HepG2 (cell line): ENCODE data around the gene SPRED2. TPM values are rescaled to one million over a fixed set of nuclear protein-coding genes. Genes with fewer than 3 reads are reported as not detected.

Experiments used
- ARNTL ChIP-seq: sonication (generic); formaldehyde crosslinking; IDR thresholded peaks from 2 replicates; pipeline ENCODE4 v1.4.0; 2020; ENCODE audit warnings: mild to moderate bottlenecking, missing genetic modification reagents
- ATF1 ChIP-seq: IDR thresholded peaks from 2 replicates; pipeline ENCODE4 v1.6.1; 2016; ENCODE audit warnings: mild to moderate bottlenecking, control low read depth
- CREB3 ChIP-seq: sonication (generic); formaldehyde crosslinking; IDR thresholded peaks from 2 replicates; pipeline ENCODE4 v1.5.0; 2020; ENCODE audit warnings: missing genetic modification reagents
- CSRNP1 ChIP-seq: sonication (generic); formaldehyde crosslinking; IDR thresholded peaks from 2 replicates; pipeline ENCODE4 v1.8.1; 2023; ENCODE audit warnings: mild to moderate bottlenecking, missing genetic modification reagents
- FOXO4 ChIP-seq: sonication (generic); formaldehyde crosslinking; conservative IDR thresholded peaks from 2 replicates; pipeline ENCODE4 v1.8.1; 2023; ENCODE audit warnings: missing genetic modification reagents
- HCFC1 ChIP-seq: fragments of 150-350 bp; IDR thresholded peaks from 2 replicates; pipeline ENCODE4 v1.6.1; 2014; ENCODE audit warnings: low read depth, low read length
- HES4 ChIP-seq: sonication (generic); formaldehyde crosslinking; IDR thresholded peaks from 2 replicates; pipeline ENCODE4 v1.9.0; 2021; ENCODE audit warnings: mild to moderate bottlenecking, missing genetic modification reagents, borderline replicate concordance
- HOXA5 ChIP-seq: sonication (generic); formaldehyde crosslinking; IDR thresholded peaks from 2 replicates; pipeline ENCODE4 v1.4.0; 2020; ENCODE audit warnings: missing genetic modification reagents
- PRDM4 ChIP-seq: sonication (generic); formaldehyde crosslinking; IDR thresholded peaks from 2 replicates; pipeline ENCODE4 v1.9.0; 2021; ENCODE audit warnings: missing genetic modification reagents, borderline replicate concordance
- REL ChIP-seq: sonication (generic); formaldehyde crosslinking; conservative IDR thresholded peaks from 2 replicates; pipeline ENCODE4 v1.8.0; 2022; ENCODE audit warnings: mild to moderate bottlenecking, missing genetic modification reagents, moderate library complexity
- YY1 ChIP-seq: IDR thresholded peaks from 2 replicates; pipeline ENCODE4 v1.6.1; 2011; ENCODE audit warnings: low read length, low read depth, moderate library complexity, mild to moderate bottlenecking; ENCODE audit not compliant: insufficient read depth, insufficient replicate concordance
- ZBTB20 ChIP-seq: sonication (generic); formaldehyde crosslinking; IDR thresholded peaks from 2 replicates; pipeline ENCODE4 v1.8.1; 2023; ENCODE audit warnings: missing genetic modification reagents, low read depth, mild to moderate bottlenecking, borderline replicate concordance
- ZFP37 ChIP-seq: sonication (generic); formaldehyde crosslinking; IDR thresholded peaks from 2 replicates; pipeline ENCODE4 v1.4.0; 2020; ENCODE audit warnings: missing genetic modification reagents, borderline replicate concordance
- ZNF552 ChIP-seq: sonication (generic); formaldehyde crosslinking; IDR thresholded peaks from 2 replicates; pipeline ENCODE4 v1.9.0; 2022; ENCODE audit warnings: missing genetic modification reagents, mild to moderate bottlenecking, borderline replicate concordance
- ZNF567 ChIP-seq: sonication (generic); formaldehyde crosslinking; IDR thresholded peaks from 2 replicates; pipeline ENCODE4 v1.8.1; 2023; ENCODE audit warnings: mild to moderate bottlenecking, missing genetic modification reagents, borderline replicate concordance
- ZNF609 ChIP-seq: sonication (generic); formaldehyde crosslinking; IDR thresholded peaks from 2 replicates; pipeline ENCODE4 v1.4.0; 2020; ENCODE audit warnings: mild to moderate bottlenecking, missing genetic modification reagents, borderline replicate concordance
- polyA plus RNA-seq, 8 experiments: library from polyadenylated mRNA; depleted of rRNA in 3 of 8; stranded (reverse) in 7 of 8; unstranded in 1 of 8; fragments of >200 nt; fragmentation: Illumina TruSeq in 4 of 8; extraction: Trizol in 4 of 8; gene quantifications; 2 replicates each; pipeline versions ENCODE4 v1.2.1 to v1.2.3, GENCODE V29; 2011 to 2016; ENCODE audit warnings: low read depth in 4 of 8, missing spikeins in 1 of 8, mixed read lengths in 1 of 8; ENCODE audit not compliant: insufficient read depth in 1 of 8
- total RNA-seq, 5 experiments: library from RNA; depleted of rRNA; stranded (reverse); fragments of >200 nt; fragmentation: Illumina TruSeq; extraction: Trizol; gene quantifications; 2 replicates each; pipeline ENCODE4 v1.2.3, GENCODE V29; 2016; ENCODE audit warnings: low read depth in 1 of 5

SPRED2 gene
- total and polyA plus RNA-seq, 2 of the 13 experiments (the other 11 are each of a cell fraction or from before 2014, with no cell fraction given) = 13.0 to 37.0 TPM

GRCh38 chr2:65431421-65432226 is 775 bp downstream of the SPRED2 start (continued):
- no peak for TF ChIP-seq ZNF609 (CRISPR knock-in tag)
- no peak for TF ChIP-seq ATF1 (CRISPR knock-in tag)
- TF ChIP-seq HOXA5 (CRISPR knock-in tag) = 0 out of 2 replicates have a peak, but pooled peaks have one; percentile 62
- no peak for TF ChIP-seq CSRNP1
- TF ChIP-seq ARNTL (CRISPR knock-in tag) = no peak
- TF ChIP-seq ZFP37 (CRISPR knock-in tag) = no peak
- TF ChIP-seq ZNF552 (CRISPR knock-in tag) = no peak
- no peak for TF ChIP-seq HCFC1
- no peak for TF ChIP-seq REL (CRISPR knock-in tag)
- TF ChIP-seq ZNF567 (CRISPR knock-in tag) = no peak
- TF ChIP-seq ZBTB20 (CRISPR knock-in tag) = no peak
- no peak for TF ChIP-seq CREB3
- no peak for TF ChIP-seq HES4 (CRISPR knock-in tag)
- TF ChIP-seq FOXO4 (CRISPR knock-in tag) = 0 out of 2 replicates have a peak, but pooled peaks have one; percentile 34
- peak; percentile 29 for TF ChIP-seq YY1
- no peak for TF ChIP-seq PRDM4
